Measurements from ENCODE around the gene FBXW12. TPM values are rescaled to one million over a fixed set of nuclear protein-coding genes. Genes with fewer than 3 reads are reported as not detected.

Gene FBXW12
- not detected in 2 replicates for total RNA-seq

DNA sequence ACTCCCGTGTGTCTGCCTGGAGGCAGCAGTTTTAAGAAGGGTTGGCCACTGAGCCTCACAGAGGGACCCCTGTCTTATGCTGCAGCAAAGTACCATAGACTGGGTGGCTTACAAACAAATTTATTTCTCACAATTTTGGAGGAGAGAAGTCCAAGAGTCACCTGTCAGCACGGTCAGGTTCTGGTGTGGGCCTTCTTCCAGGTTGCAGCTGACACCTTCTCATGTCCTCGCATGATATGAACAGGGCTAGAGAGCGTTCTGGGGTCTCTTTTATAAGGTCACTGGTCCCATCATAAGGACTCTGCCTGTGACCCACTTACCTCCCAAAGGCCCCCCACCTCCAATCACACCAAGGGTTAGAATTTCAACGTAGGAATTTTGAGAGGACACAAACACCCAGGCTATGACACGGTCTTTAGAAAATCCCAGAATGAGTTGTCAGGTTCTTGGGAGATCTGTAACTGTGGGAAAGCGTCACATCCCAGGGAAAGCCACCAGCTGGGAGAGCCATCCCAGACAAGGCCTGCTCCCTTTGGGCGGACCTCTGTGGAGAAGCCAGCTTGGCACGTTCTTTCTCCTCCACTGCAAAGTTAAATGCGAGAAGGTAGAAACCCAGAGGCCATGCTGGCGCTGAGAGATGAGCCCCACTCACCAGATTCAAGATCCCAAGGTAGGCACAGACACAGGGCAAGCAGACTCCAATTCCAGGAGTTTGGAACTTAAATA is at the start of gene FBXW12:
FBXW12 (plus strand) TSS at position 569 of the 726 bp plus-strand sequence. CDS start 549 bp downstream, outside the sequence.

DNA sequence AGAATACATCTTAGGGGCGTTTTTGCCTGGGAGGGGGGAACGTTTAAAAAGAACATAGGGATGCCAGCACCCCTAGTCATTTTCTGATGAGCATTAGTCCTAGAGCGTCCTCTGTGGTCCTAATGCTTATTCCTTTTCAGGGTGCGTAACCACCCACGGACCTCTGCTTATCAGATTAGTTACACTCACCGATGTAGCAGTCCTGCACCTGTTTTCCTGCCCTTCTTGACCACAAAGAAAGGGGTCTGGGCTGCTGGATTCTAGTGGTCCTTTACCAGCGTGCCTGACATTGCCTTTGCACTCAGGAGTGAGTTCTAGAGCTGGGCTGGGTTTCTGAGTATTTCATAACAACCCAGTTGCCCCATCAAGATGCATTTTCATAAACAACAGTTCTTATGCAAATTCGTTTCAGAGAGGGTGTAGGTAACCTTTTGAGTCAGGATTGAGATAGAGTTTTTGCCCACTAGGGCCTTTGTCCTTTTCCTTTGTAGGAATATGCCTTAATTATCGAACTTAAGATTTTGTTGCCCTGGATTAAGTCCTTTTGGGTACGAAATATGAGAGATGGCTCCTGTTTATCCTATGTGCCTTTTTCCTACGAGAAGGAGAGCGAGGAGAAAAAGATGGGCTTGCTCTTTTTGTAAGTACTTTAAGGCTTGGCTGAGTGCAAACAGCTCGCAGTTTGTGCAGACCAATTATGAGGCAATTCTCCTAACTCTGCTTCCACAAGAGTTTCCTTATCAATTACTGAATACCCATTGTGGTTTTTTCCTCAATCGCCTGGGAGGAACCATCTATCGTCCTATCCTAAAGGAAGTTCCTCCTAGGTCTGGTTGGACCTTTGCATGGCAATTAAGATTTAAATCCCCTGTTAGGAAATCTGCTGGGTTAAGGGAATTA is 38.4 kb upstream of the FBXW12 start, which contains the start of gene SPINK8:
SPINK8 (minus strand) TSS at position 316 of the 900 bp plus-strand sequence. CDS start 5,320 bp downstream, outside the sequence.

GRCh38 chr3:48429960-48430707 is 58.1 kb downstream of the FBXW12 start, which contains the start of gene PLXNB1:
PLXNB1 (minus strand) TSS chr3:48430086; CDS start chr3:48424611, 5,475 bp downstream.

DNA sequence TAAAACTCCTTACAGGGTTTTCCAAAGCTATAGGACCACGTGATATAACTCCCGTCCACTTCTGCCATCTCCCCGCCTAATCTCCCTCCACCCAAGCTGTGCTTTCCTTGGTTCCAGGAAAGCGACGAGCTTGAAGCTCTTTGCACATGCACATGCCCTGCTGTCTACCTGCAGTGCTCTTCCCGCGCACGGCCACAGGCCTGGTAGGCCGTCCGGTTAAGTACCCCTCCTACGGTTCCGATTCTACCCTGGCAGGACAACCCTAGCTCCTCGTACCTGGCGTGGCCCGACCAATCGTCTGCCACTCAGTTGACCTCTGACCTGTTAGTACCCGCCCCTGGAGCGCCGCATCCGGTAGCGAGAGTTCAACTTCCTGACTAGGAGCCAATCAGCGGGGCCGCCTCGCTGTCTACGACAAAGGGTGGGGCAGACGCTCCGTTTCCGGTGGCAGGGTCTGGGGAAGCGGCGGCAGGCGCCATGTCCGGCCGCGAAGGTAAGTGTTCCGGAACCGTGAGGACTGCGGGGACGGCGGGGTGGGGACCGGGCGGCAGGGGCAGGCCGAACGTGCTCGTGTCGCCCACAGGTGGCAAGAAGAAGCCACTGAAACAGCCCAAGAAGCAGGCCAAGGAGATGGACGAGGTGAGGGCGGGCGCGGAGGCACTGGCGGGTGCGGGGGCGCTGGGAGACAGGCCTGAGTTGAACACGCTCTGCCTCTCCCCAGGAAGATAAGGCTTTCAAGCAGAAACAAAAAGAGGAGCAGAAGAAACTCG is 68.0 kb downstream of the FBXW12 start, which contains the start of the genes CCDC51 and TMA7:
CCDC51 (minus strand) TSS at position 300 of the 770 bp plus-strand sequence. CDS start 4,991 bp downstream, outside the sequence.
TMA7 (plus strand) TSS at position 438 of the 770 bp plus-strand sequence; CDS start at position 478, 40 bp downstream.

Other genes with a start within 250 kb of the FBXW12 start
- 0.87 and 0.93 TPM in 2 replicates for gene CDC25A, start 183.8 kb upstream of the FBXW12 start, total RNA-seq
- not detected in 2 replicates for gene CAMP, start 148.7 kb upstream of the FBXW12 start, total RNA-seq
- gene ZNF589, start 131.1 kb upstream of the FBXW12 start, total RNA-seq: 1.8 and 3.4 TPM in 2 replicates
- gene NME6, start 70.9 kb upstream of the FBXW12 start, total RNA-seq: 9.5 and 28.0 TPM in 2 replicates
- gene SPINK8, start 38.6 kb upstream of the FBXW12 start, total RNA-seq: not detected in 2 replicates
- gene PLXNB1, start 57.9 kb downstream of the FBXW12 start, total RNA-seq: 10.9 and 12.4 TPM in 2 replicates
- gene CCDC51, start 67.9 kb downstream of the FBXW12 start, total RNA-seq: 15.8 and 17.2 TPM in 2 replicates
- 298 and 375 TPM in 2 replicates for gene TMA7, start 68.0 kb downstream of the FBXW12 start, total RNA-seq
- gene ATRIP, start 74.5 kb downstream of the FBXW12 start, total RNA-seq: 4.7 and 5.3 TPM in 2 replicates
- 119 and 121 TPM in 2 replicates for gene SHISA5, start 132.0 kb downstream of the FBXW12 start, total RNA-seq
- gene PFKFB4, start 184.6 kb downstream of the FBXW12 start, total RNA-seq: 12.0 and 14.8 TPM in 2 replicates
- gene UCN2, start 191.6 kb downstream of the FBXW12 start, total RNA-seq: 0.31 and 0.64 TPM in 2 replicates
- 9.5 and 13.6 TPM in 2 replicates for gene COL7A1, start 223.1 kb downstream of the FBXW12 start, total RNA-seq
- 130 and 150 TPM in 2 replicates for gene UQCRC1, start 237.4 kb downstream of the FBXW12 start, total RNA-seq
- gene TMEM89, start 249.6 kb downstream of the FBXW12 start, total RNA-seq: not detected in 2 replicates

All from cardiac ventricle fibroblast (primary cell).